Lung (tissue), 12 donors: ENCODE data around the gene ADAM30. TPM values are rescaled to one million over a fixed set of nuclear protein-coding genes. Genes with fewer than 3 reads are reported as not detected.

Experiments
- ATAC-seq: fragments of 200-7000 bp; cut with Tn5 transposase; one replicate; pipeline ENCODE4 v1.9.1; 2020; ENCODE audit warnings: moderate number of reproducible peaks; ENCODE audit not compliant: insufficient read depth, low FRiP score
- DNase-seq, 3 donors: peaks; one replicate each; pipeline ENCODE4 v3.0.0-alpha.2; 2013 to 2017
- H3K27ac ChIP-seq, 2 donors: one replicate each; pipeline ENCODE4 v1.5.1; 2013; ENCODE audit warnings: mild to moderate bottlenecking in 2 of 2, moderate library complexity in 2 of 2, control low read depth in 1 of 2, inconsistent platforms in 1 of 2, low read depth in 1 of 2, low read length in 1 of 2
- H3K27me3 ChIP-seq, 3 donors: one replicate each; pipeline ENCODE4 v1.5.1; 2013; ENCODE audit warnings: low read length in 2 of 3; ENCODE audit not compliant: control insufficient read depth in 3 of 3, insufficient read depth in 3 of 3
- H3K36me3 ChIP-seq, 4 donors: one replicate each; pipeline ENCODE4 v1.5.1; 2013; ENCODE audit warnings: low read length in 4 of 4, mild to moderate bottlenecking in 1 of 4, moderate library complexity in 1 of 4; ENCODE audit not compliant: control insufficient read depth in 4 of 4, insufficient read depth in 4 of 4
- H3K4me1 ChIP-seq, 5 donors: one replicate each; pipeline ENCODE4 v1.5.1; 2013; ENCODE audit warnings: low read length in 5 of 5, mild to moderate bottlenecking in 2 of 5, moderate library complexity in 1 of 5; ENCODE audit not compliant: control insufficient read depth in 5 of 5, insufficient read depth in 5 of 5
- H3K4me3 ChIP-seq: one replicate; pipeline ENCODE4 v1.5.1; 2013; ENCODE audit warnings: mild to moderate bottlenecking, control low read depth, moderate library complexity
- H3K9ac ChIP-seq, 2 donors: one replicate each; pipeline ENCODE4 v1.5.1; 2013; ENCODE audit warnings: low read length in 2 of 2, control low read depth in 1 of 2; ENCODE audit not compliant: insufficient read depth in 1 of 2
- H3K9me3 ChIP-seq, 4 donors: one replicate each; pipeline ENCODE4 v1.5.1; 2013; ENCODE audit warnings: low read length in 3 of 4, mild to moderate bottlenecking in 1 of 4, moderate library complexity in 1 of 4; ENCODE audit not compliant: control insufficient read depth in 4 of 4, insufficient read depth in 3 of 4
- WGBS, 2 donors: extraction: QIAGEN DNeasy Blood & Tissue Kit; methylation state at CpG; one replicate each; pipeline ENCODE4 v1.1.7; 2013; 5-methylcytosine and 5-hydroxymethylcytosine counted together
- polyA plus RNA-seq, 2 donors: library from polyadenylated mRNA; stranded (reverse); fragments of 200-250 nt; gene quantifications; one replicate each; pipeline ENCODE4 v1.2.1, GENCODE V29; 2013
- total RNA-seq, 2 donors: library from RNA; depleted of rRNA in 1 of 2; stranded (reverse); fragments of >200 nt in 1 of 2; gene quantifications; one replicate each; pipeline ENCODE4 v1.2.1, GENCODE V29; 2014 to 2021
- TF ChIP-seq, protein P1 (sequence below): IDR thresholded peaks from 2 replicates; pipeline ENCODE4 v1.5.1; 2012; ENCODE audit warnings: mild to moderate bottlenecking; ENCODE audit errors: control extremely low read depth, extremely low read depth
- donor health status: control.
- donor health status: control.
- donor health status: Bipolar disorder and iron deficiency.
- donor health status: healthy.
- donor health status: DM: yes; HTN: yes; CAD: no.

Gene ADAM30
- total and polyA plus RNA-seq, 4 donors: not detected

DNA sequence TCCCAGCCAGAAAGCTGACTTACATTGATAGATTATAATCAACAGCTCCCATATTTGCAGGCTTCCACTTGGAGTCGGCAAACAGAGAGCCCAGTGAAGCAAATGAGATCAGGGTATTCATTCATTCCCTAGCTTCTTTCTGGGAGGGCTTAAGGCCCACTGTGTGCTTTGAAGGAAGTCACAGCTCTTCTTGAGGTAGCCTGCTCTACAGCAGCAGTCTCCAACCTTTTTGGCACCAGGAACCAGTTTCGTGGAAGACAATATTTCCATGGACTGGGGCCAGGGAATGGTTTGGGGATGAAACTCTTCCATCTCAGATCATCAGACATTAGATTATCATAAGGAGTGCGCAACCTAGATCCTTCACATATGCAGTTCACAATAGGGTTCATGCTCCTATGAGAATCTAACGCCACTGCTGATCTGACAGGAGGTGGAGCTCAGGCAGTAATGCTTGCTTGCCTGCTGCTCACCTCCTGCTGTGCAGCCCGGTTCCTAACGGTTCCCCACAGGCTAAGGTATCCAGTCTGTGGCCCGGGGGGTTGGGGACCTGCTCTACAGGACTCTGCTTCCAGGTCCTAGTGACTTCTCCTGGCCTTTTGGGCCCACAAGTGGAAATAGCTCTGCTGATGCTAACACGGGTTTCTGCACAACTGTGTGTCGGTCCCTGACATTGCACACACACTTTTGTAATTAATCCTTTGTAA, 13.7 kb upstream of the ADAM30 start:
- peaks cover 0 to 3% (median 0%) of the 10 kb centered on the region in 4 donors for H3K9me3 ChIP-seq
- no peak overlapping the region for H3K9ac ChIP-seq
- H3K36me3 ChIP-seq: peaks cover under 1 to 19% (median 4%) of the 10 kb centered on the region in 4 donors
- H3K4me3 ChIP-seq: no peak overlapping the region
- peak in 2 of 3 donors; percentile 7 to 13 for DNase-seq
- no peaks in the 10 kb centered on the region for H3K4me1 ChIP-seq
- 71 to 80% methylated on average over 9 of the region's 9 CpGs for WGBS, 2 donors
- TF ChIP-seq, protein P1, sequence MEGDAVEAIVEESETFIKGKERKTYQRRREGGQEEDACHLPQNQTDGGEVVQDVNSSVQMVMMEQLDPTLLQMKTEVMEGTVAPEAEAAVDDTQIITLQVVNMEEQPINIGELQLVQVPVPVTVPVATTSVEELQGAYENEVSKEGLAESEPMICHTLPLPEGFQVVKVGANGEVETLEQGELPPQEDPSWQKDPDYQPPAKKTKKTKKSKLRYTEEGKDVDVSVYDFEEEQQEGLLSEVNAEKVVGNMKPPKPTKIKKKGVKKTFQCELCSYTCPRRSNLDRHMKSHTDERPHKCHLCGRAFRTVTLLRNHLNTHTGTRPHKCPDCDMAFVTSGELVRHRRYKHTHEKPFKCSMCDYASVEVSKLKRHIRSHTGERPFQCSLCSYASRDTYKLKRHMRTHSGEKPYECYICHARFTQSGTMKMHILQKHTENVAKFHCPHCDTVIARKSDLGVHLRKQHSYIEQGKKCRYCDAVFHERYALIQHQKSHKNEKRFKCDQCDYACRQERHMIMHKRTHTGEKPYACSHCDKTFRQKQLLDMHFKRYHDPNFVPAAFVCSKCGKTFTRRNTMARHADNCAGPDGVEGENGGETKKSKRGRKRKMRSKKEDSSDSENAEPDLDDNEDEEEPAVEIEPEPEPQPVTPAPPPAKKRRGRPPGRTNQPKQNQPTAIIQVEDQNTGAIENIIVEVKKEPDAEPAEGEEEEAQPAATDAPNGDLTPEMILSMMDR: no peak
- no peak overlapping the region for H3K27ac ChIP-seq
- H3K27me3 ChIP-seq: no peaks in the 10 kb centered on the region
- no peak for ATAC-seq

DNA sequence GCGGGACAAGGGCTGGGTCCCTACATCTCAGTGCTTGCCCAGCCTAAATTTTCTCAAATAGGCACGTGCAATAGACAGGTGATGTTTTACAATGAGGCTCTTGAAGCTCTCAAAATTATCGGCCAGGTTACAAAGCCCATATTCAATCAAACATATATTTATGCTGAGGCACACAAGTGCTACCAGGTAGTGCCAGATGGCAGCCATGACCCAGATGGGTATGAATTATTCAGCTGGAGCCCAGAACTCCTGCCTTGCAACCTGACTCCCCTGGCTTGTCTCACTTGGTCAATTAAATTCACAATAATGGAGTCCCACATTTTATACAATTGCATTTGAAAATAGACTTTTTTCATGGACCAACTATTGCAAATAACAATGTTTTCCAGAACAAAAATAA, 12.3 kb upstream of the ADAM30 start:
- 86 to 94% methylated on average over 3 of the region's 3 CpGs for WGBS, 2 donors
- no peak overlapping the region for H3K4me3 ChIP-seq
- TF ChIP-seq, protein P1: no peak

DNA sequence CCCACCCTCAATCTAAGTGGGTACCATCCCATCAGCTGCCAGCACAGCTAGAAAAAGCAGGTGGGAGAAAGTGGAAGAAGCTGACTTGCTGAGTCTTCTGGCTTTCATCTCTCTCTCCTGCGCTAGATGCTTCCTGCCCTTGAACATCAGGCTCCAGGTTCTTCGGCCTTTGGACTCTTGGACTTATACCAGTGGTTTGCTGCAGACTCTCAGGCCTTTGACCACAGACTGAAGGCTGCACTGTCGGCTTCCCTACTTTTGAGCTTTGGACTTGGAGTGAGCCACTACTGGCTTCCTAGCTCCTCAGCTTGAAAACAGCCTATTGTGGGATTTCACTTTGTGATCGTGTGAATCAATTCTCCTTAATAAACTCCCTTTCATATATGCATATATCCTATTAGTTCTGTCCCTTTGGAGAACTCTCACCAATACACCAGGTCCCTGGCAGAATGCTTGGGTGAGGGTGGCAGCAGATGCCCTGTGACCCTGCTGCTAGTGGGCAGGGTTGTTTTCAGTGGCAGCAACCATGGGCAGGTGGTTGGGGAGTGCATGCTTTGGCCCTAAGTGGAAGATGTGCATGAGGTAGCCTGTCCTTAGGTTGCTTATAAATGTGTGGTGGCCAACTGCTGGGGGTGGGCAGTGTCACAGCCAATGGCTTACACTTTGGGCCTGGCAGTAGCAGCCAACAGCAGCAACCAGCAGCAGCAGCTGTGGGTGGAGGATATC, 10.8 kb upstream of the ADAM30 start:
- DNase-seq: no peak
- H3K4me3 ChIP-seq: no peak overlapping the region

More for the DNA sequence above, 12.3 kb upstream of the ADAM30 start:
- H3K4me1 ChIP-seq: no peaks in the 10 kb centered on the region
- DNase-seq: no peak
- peaks cover 0 to 6% (median under 1%) of the 10 kb centered on the region in 4 donors for H3K36me3 ChIP-seq
- no peak for ATAC-seq
- H3K9ac ChIP-seq: no peak overlapping the region
- H3K27ac ChIP-seq: no peak overlapping the region
- no peaks in the 10 kb centered on the region for H3K27me3 ChIP-seq
- peaks cover 0 to 3% (median 0%) of the 10 kb centered on the region in 4 donors for H3K9me3 ChIP-seq

More for the DNA sequence above, 10.8 kb upstream of the ADAM30 start:
- ATAC-seq: no peak
- Histone ChIP-seq H3K9me3 (peaks cover 0 to 3% (median 1%) of the 10 kb centered on the region in 4 donors), H3K27me3 (no peaks in the 10 kb centered on the region), H3K36me3 (no peaks in the 10 kb centered on the region), H3K4me1 (no peaks in the 10 kb centered on the region), H3K9ac (no peak overlapping the region), H3K27ac (no peak overlapping the region)
- TF ChIP-seq, protein P1: no peak
- 93 to 94% methylated on average over 4 of the region's 4 CpGs for WGBS, 2 donors
